ENCODE data around the gene FLT1.

Gene FLT1

DNA sequence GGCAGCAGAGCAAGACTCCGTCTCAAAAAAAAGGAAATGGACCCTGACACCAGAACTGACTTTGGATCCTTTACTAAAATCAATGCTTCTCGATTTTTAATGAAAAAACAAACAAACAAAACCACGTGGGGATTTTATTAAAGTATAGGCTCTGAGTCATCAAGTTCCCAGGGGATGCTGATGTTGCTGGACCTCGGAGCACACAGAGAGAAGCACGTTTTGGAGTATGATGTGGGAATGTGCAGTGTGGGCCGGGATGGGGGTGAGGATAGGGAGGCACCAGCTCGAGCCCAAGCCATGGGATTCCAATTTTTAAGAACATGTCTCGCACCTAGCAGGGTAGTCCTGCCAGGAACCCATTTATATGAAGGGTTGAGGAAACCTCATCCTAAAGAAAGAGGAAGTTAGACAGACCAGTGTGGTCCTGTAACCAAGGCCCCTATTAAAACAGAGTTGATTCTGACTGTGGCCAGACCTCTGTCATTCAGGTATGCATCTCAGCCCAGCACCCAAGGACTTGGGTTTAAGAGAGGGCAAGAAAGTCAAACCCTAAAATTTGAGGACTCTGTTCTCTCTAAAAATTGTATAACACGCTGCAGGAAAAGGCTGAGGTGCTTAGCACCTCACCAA lies 6.4 kb downstream of the FLT1 start:
- no peak for DNase-seq (ENCODE audit: low spot score)

DNA sequence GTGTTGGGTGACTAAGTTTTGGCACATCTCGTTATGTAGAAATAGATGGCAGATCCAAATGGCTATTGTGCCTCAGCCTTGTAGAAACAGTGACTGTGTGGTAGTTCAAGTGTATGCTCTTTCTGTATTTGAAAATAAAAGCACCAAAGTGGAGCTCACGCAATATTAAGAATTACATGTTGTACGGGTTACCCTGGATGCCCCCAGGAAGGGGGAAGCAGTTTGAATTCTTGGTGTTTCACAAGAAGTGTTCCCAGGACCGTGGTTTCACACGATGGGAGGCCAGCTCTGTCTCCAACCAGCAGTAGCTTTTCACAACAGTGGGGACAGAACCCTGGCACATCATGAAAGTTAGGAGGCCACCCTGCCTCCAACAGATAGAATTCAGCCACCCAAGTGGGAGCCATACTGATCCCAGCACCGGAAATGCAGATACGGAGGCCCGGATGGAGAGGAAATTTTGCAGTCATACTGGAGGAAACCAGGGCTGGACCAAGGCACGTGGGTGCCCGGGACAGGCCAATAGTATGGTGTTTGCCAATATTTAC lies 8.9 kb downstream of the FLT1 start:
- DNase-seq (ENCODE audit: low spot score): no peak

DNA sequence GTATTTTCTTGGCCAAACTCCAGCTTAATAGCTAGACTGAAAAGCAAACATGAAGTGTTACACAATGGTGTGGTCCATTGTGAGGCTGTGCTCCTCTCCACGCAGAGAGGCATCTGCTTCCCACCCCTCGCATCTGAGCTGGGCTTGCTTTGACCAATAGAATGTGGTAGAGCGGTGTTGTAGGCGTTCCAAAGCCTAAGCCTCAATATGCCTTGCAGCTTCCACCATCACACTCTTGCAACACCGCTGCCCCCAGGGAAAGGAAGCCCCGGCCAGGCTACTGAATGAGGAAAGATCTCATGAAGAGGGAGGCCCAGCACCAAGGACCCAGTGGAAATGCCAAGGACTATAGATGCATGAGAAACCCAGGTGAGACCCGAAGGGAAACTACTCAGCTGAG lies 9.4 kb downstream of the FLT1 start:
- no peak for DNase-seq (ENCODE audit: low spot score)

DNA sequence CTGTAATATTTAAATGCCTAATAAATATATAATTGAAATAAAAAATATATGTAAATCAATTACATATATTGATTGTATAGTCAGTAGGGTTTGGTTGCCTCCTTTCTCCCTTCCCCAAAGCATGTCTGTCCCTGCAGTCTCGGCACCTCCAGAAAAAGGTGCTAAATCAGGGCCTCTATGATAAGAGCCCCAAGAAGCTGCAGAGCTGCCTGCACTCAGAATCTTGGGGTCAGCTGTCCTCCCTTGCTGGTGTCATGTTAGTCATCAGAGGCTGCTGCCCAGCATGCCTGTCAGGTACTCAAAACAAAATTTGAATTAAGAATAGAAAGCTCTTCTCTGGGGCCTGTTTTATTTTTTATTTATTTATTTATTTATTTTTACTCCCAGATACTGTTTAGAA lies 9.8 kb downstream of the FLT1 start:
- DNase-seq (ENCODE audit: low spot score): no peak

DNA sequence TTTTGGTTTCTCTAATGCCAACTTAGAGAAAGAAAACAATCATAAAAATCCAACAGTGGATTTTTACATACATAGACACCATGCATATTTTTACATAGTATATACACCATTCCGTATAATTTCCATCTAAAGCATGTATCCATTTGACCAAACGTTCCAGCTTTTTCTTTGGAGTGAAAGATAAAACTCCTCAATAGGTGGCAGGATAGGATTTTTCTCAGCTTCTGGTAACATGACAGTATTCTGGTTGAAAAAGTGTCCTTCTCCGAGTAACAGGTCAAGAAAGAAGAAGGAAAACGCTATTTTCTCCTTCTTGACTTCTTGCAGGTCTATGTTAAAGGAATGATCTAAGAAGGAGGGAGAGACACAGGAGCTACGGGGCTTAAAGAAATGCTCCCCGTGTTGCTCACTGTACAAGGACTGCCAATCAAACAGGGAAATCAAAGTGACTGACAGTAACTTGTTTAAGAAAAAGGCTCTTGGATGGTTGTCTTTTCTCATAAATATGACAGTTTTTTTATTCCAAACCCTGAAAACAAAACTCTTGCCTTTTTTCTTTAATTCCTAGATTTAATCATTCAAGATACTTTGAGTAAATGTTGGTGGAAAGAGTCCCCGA lies 11.5 kb downstream of the FLT1 start:
- DNase-seq (ENCODE audit: low spot score): no peak

DNA sequence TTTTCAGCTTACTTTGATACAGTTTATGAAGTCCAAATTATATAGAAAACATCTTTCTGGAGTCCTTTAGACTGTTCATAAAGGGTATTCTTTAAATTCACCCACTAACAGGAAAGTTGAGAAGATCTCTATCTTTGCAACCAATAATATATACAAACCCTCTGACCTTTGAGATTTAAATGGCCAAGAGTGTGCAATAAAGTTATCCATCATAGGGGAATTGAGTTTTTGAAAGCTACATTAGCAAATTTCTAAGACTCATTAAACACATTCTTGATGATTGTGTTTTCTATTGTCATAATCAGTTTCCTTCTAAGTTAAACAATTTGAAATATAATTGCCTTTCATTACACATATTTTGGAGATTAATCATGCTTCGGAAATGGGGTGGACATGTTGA lies 15.9 kb downstream of the FLT1 start:
- no peak for DNase-seq (ENCODE audit: low spot score)

DNA sequence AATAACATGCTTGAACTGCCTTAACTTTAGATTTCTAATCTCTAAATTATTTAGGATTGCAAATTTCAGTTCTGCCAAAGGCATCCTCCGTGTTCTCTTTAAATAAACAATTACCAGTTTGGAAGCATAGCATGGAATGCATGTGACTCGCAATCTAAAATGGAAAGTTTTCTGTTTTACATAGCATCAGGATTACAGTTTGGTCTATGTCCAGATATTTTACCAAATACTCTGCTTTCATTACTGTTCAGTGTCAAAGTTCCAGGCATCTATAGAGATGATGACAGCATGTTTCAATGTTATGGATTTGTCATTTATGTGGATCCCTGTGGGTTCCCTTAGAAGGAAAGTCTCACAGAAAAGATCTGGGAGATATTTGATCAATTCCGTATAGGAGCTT lies 16.8 kb downstream of the FLT1 start:
- DNase-seq (ENCODE audit: low spot score): peak; percentile 25

DNA sequence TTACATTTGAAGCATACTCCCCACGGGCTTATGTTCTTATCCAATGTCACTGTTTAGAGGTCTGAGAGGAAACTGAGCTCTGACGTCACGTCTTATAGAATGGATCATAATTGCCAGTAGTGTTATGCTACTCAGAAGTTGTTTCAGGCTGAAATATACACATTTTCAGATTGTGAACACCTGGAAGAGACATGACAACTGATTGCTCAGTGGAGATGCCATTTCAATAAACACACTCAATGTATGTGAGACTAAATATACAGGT lies 17.3 kb downstream of the FLT1 start:
- no peak for DNase-seq (ENCODE audit: low spot score)

DNA sequence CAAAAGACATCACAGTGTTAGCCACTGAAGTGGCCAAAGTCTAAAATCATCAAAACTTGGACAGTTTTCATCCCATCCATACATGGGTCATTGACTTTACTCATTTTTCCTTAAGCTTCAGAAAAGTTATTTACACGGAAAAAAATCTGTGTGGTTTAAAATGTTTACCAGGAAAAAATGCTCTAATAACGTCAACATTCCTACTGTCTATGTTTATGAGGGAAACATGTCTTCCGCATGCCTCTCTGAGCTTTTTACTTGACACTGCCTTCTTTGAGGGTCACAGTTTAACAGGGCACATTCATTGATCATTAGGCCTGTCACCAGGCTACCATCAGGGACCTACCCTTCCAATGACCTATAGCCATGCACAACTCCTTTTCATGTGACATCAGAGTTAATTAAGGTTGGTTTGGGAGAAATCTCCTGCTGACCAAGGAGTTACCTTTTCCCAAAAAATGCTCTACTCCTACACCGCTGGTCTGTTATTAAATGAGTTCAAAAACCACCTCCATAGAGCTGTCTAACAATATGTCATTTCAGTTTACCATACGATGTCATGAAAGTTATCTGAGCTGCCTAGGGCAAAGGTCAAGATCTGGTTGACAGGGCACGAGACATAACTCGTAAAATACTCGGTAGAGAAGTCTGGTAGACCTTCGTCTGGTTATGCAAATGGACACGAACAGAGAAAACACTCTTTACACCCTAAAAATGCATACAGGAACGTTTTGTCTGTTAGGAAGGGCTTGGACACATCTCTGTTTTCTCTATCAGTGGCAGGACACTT lies 17.8 kb downstream of the FLT1 start:
- no peak for DNase-seq (ENCODE audit: low spot score)

DNA sequence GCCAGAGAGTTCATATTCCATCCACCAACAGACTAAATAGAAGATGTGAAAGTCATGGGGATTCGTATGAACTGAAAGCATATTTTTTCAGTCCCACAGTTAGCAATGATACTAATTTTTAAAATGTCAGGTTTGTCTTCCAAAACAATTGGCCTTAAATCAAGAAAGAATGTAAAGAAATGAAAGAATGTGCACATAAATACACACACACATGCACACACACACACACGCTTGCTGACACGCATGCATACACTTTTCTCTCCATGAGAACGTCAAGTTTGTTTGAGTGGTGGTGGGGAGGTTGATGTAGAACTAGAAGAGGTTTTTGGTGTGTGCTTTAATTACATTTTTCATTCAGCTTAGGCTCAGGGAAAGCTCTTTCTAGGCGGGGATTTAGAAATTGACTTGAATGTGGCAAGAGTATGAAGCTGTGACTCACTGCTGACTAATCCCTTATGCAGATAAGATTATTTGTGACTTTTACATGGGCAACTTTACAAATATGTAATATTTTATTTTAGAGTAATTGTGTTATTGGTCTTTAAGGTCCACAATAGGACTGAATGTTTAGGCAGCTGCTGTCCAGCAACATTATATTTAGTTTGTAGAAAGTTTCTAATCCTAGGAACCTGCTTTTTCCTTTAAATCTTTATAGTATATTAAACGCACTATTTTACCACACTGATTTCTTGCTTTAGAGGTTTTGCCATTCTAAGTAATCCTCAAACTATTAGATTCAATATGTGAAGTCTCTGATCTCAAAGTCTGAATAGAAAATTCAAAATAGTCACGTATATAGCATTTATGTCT lies 18.8 kb downstream of the FLT1 start:
- peak; percentile 37 for DNase-seq (ENCODE audit: low spot score)

DNA sequence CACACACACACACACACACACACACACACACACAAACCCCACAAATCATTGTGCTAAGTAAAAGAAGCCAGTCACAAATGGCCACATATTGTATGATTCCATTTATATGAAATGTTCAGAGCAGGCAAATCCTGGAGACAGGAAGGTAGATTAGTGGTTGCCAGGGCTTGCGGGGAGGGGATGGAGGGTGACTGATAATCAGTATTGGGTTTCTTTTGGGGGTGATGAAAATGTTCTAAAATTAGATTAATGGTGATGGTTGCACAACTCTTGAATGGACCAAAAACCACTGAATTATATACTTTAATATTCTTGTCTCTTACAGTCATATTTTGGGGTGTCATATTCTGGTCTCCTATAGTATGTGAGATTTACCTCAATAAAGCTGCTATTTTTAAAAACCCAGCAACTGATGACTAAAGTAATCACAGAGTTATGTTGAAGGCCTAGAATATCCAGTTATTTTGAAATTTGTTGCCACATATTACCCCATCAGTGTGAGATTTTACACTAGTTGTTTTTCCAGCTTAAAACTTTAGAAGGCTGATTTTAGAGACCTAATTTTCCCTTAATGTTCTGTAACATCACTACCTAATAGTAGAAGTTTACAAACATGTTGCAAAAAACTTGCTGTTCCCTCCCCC lies 20.3 kb downstream of the FLT1 start:
- DNase-seq (ENCODE audit: low spot score): no peak

DNA sequence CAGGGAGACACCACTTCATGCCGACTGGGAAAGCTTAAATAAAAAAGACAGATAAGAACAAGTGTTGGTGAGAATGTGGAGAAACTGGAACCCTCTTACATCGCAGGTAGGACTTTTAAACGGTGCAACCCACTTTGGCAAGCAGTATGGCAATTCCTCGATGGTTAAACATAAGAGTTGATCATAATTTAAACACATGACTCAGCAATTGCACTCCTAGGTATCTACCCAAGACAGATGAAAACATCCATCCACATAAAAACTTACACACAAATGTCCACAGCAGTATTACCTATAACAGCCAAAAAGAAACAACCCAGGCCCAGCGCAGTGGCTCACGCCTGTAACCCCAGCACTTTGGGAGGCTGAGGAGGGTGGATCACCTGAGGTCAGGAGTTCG lies 21.9 kb downstream of the FLT1 start:
- no peak for DNase-seq (ENCODE audit: low spot score)

DNA sequence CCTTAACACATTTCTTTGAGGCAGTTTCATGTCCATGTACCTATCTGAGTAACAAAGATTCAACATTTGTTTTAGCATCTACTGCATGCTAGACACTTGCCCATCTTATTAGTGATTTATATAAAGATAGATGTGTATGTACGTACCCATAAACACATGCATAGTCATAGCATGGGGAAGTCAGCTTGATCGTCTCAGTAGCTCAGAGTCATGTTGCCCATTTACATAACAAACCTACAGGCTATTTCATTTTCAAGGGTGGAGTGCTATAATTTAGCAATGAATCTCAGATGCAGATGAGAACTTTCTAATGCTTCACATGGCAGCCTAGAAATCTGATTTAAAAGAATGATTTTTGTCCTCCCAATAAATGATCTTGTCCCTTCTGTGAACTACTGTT lies 23.5 kb downstream of the FLT1 start:
- DNase-seq (ENCODE audit: low spot score): no peak

DNA sequence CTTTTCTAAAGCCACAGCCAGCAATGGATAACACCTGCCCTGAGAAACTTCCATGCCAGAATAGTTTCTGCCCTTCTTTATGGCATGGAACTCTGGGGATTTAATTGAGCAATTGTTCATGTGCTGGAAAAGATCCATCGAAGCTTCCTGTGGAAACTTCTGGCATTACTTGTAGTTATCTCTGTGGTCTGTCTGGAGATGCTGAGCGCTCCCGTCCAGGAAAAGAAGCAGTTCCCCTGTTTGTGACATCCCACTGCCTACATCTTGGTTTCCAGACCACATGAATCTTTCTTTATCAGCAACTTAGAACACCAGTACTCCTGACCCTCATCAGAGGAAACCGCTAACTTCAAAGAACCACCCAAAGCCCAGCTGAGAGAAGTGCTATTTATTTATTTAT lies 24.6 kb downstream of the FLT1 start:
- no peak for DNase-seq (ENCODE audit: low spot score)

DNA sequence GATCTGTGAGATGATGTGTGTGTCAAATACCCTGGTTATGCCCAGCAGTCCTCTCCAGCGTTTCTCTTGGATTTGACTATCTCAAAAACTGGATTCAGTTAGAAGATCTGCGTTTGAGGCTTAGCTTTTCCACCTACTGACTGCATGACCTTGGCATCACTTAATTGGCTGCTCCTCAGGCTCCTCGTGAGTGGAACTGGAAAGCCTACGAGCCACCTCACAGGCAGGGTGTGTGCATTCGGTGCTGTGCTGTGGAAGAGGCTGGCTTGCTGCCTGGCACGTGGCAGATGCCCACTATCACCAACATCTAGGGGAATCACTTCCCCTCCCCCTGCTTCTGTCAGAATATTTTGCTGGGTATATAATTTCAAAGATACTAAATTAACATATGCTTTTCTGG lies 25.6 kb downstream of the FLT1 start:
- no peak for DNase-seq (ENCODE audit: low spot score)

DNA sequence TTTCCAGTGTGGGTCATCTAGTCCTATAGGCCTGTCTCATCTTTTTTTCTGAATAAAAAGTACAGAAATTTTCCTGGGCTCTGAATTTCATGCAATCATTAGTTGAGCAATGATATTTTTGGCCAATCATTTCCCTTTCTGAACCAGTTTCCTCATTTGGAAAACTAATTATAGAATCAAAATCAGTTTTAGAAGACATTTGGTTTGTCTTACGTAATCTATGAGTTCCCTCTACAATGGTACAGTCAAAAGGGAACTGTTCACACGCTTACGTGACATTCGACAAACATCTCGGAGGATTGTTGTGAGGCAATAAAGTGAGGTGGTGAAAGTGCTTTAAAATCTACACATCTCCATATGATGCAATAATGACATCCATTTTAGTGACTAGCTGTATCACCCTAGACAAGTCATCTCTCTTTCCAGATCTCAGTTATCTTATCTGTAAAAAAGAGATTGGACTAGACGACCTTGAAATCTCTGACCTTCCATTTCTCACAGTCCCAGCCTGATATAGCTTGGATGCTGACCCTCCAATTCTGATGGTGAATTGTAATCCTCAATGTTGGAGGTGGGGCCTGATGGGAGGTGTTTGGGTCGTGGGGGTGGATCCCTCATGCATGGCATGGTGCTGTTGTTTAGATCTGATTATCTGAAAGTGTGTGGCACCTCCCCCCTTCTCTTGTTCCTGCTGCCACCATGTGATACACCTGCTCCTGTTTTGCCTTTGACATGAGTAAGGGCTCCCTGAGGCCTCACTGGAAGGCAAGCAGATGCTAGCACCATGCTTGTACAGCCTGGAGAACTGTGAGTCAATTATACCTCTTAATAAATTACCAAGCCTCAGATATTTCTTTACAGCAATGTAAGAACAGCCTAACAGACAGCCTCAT lies 26.7 kb downstream of the FLT1 start:
- DNase-seq (ENCODE audit: low spot score): no peak

DNA sequence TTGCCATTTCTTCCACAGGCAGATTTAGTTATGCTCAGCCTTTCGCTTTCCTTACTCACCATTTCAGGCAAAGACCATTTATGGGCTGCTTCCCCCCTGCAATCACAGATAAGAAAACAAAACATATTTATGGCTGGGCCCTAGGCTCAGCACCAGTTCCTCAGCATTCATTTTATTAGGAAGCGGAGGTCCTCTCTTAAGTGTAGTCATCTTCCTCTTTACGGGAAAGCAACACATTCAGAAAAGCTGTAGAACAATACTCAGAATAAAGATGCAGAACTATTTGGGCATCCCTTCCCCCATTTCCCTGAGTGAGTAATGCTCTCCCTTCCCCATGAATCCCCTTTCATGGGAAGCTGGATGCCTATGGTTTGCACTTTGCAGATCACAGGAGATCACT lies 27.9 kb downstream of the FLT1 start:
- no peak for DNase-seq (ENCODE audit: low spot score)

DNA sequence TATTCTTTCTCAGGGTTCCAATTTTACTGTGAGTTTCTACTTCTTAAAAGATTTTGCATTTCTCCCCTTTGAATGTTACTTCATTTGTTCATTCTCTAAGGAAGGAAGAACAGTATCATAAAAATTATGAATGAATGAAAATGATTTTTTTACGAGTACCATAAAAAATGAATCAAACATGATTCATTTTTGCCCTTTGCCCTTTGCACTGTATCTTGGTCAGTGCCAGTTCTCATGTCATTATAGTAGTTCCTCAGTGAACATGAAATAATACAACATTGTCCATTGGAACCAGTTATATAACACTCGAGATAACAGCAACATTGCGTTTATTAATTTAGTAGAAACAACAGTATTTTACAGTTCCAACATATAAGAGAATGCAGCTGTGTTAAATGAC lies 28.8 kb downstream of the FLT1 start:
- DNase-seq (ENCODE audit: low spot score): no peak

DNA sequence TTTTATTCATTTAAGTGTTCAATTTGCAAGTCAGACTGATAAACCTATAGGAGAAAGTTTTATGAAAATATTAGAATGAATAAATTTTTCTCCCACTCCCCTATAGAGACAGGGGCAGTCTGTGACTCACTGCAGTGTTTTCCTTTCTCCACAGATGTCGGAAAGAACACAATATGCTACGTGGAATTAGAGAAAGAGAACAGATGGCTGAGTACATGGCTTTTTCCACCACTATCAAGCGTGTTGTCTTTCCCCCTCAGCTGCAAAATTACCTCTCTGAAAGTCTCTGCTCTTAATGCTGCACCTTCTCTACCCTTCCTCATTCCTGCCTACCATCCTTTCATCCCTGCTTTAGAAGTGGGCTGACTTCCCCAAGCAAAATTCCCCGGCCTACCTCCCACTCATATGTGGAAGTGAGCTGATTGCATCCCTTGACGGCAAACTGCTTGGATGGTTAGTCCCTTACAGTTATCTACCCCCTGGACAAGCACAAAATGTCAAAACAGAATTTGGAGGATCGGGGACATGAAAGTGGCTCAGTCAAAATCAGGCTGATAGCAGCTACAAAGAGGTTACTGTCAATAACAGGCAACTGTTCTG lies 30.0 kb downstream of the FLT1 start:
- DNase-seq (ENCODE audit: low spot score): no peak

DNA sequence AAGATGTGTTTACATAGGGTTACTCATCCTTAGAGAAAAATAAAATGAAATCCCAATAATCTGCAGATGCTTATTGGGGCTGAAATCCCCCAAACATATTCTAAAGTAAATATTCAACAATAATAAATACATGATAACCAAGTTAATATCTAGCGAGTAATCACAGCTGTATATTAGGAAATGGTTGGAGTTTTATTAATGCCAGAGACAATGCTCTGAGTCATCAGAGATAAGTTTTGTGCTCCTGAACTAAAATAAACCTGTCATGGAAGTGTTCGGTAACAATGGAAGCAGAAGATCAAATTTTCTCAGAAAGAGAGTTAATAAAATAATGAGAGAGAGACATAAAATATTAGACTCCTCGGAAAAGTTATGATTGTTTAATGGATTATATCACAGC lies 31.4 kb downstream of the FLT1 start:
- no peak for DNase-seq (ENCODE audit: low spot score)

DNA sequence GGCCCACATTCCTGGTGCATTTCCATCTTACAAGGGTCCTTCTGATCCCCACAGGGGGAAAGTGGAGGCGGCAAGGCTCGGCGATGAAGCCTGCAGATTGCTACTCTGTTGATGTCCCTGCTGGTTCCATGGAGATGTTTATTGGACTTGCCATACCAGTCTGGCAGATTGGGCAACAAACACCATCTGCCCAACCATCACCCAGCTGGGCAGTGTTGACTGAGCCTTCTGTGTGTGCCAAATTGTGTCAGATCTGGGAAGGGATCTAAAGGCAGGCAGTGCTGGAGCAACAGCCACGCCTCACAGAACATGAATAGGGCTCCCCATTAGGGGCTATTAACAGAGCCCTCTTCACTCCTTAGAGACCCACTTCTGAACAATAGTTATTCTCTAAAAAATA lies 35.0 kb downstream of the FLT1 start:
- no peak for DNase-seq (ENCODE audit: low spot score)
